Measurements from ENCODE around the gene SLBP.

SLBP gene

GRCh38 chr4:1756893-1757779 is 45.0 kb upstream of the SLBP start:
- TF ChIP-seq TEAD4 (IDR thresholded peaks at IDR 0.05) (no peak), YY1 (IDR thresholded peaks at IDR 0.05; ENCODE audit: low read depth) (no peak), RAD21 (IDR thresholded peaks at IDR 0.05; ENCODE audit: low read depth) (no peak), CEBPB (IDR thresholded peaks at IDR 0.05) (no peak), EP300 (IDR thresholded peaks at IDR 0.05; ENCODE audit: borderline replicate concordance) (no peak), REST (IDR thresholded peaks at IDR 0.05; ENCODE audit: low read depth) (no peak), FOXM1 (IDR thresholded peaks at IDR 0.05; ENCODE audit: borderline replicate concordance, low read depth) (no peak), TAF1 (IDR thresholded peaks at IDR 0.05; ENCODE audit: low read depth) (no peak), ZBTB7A (IDR thresholded peaks at IDR 0.05; ENCODE audit: low read depth) (no peak), USF1 (IDR thresholded peaks at IDR 0.05) (no peak), EGR1 (IDR thresholded peaks at IDR 0.05) (no peak), MAX (IDR thresholded peaks at IDR 0.05) (no peak), NFIC (IDR thresholded peaks at IDR 0.05) (no peak)

GRCh38 chr4:1756079-1756478 is 44.0 kb upstream of the SLBP start:
- TF ChIP-seq MAX (IDR thresholded peaks at IDR 0.05) (no peak), YY1 (IDR thresholded peaks at IDR 0.05; ENCODE audit: low read depth) (no peak), CEBPB (IDR thresholded peaks at IDR 0.05) (no peak), EGR1 (IDR thresholded peaks at IDR 0.05) (no peak), USF1 (IDR thresholded peaks at IDR 0.05) (no peak), EP300 (IDR thresholded peaks at IDR 0.05; ENCODE audit: borderline replicate concordance) (no peak), TAF1 (IDR thresholded peaks at IDR 0.05; ENCODE audit: low read depth) (no peak), NFIC (IDR thresholded peaks at IDR 0.05) (no peak), CREB1 (IDR thresholded peaks at IDR 0.05; ENCODE audit: low read depth) (no peak), ZBTB7A (IDR thresholded peaks at IDR 0.05; ENCODE audit: low read depth) (no peak), REST (IDR thresholded peaks at IDR 0.05; ENCODE audit: low read depth) (no peak), TEAD4 (IDR thresholded peaks at IDR 0.05) (no peak), FOXM1 (IDR thresholded peaks at IDR 0.05; ENCODE audit: borderline replicate concordance, low read depth) (no peak), RAD21 (IDR thresholded peaks at IDR 0.05; ENCODE audit: low read depth) (no peak)

- no peak for TF ChIP-seq NFIC (IDR thresholded peaks at IDR 0.05)
- TF ChIP-seq CREB1 (IDR thresholded peaks at IDR 0.05; ENCODE audit: low read depth), result no peak
- no peak for TF ChIP-seq TEAD4 (IDR thresholded peaks at IDR 0.05)
- TF ChIP-seq USF1 (IDR thresholded peaks at IDR 0.05), result no peak
- no peak for TF ChIP-seq REST (IDR thresholded peaks at IDR 0.05; ENCODE audit: low read depth)
- TF ChIP-seq FOXM1 (IDR thresholded peaks at IDR 0.05; ENCODE audit: borderline replicate concordance, low read depth), result no peak
- TF ChIP-seq CEBPB (IDR thresholded peaks at IDR 0.05), result no peak
- TF ChIP-seq EGR1 (IDR thresholded peaks at IDR 0.05), result no peak
These were observed 43.2 kb upstream of the SLBP start for GRCh38 chr4:1755297-1755696.

GRCh38 chr4:1754336-1754735 is 42.2 kb upstream of the SLBP start:
- TF ChIP-seq TAF1 (IDR thresholded peaks at IDR 0.05; ENCODE audit: low read depth) (no peak), RAD21 (IDR thresholded peaks at IDR 0.05; ENCODE audit: low read depth) (no peak), EP300 (IDR thresholded peaks at IDR 0.05; ENCODE audit: borderline replicate concordance) (no peak), MAX (IDR thresholded peaks at IDR 0.05) (no peak), USF1 (IDR thresholded peaks at IDR 0.05) (no peak), ZBTB7A (IDR thresholded peaks at IDR 0.05; ENCODE audit: low read depth) (no peak), TCF12 (IDR thresholded peaks at IDR 0.05; ENCODE audit: low read depth) (no peak), CEBPB (IDR thresholded peaks at IDR 0.05) (no peak), REST (IDR thresholded peaks at IDR 0.05; ENCODE audit: low read depth) (no peak), NFIC (IDR thresholded peaks at IDR 0.05) (no peak), YY1 (IDR thresholded peaks at IDR 0.05; ENCODE audit: low read depth) (no peak), FOXM1 (IDR thresholded peaks at IDR 0.05; ENCODE audit: borderline replicate concordance, low read depth) (no peak), TEAD4 (IDR thresholded peaks at IDR 0.05) (no peak), EGR1 (IDR thresholded peaks at IDR 0.05) (no peak), CREB1 (IDR thresholded peaks at IDR 0.05; ENCODE audit: low read depth) (no peak)

Data from Ishikawa (cell line).